Measurements from ENCODE around the gene NDUFA6. TPM values are rescaled to one million over a fixed set of nuclear protein-coding genes. Genes with fewer than 3 reads are reported as not detected.
A peak's percentile ranks its signal among the peaks of the same experiment; 100 is the strongest.

The NDUFA6 gene
- total RNA-seq, 1 donor from 2014 or later: 67.3 TPM

- Histone ChIP-seq H3K27me3 (ENCODE audit: control insufficient read depth, insufficient read depth, low read length) (no peaks in the 10 kb centered on the region), H3K36me3 (ENCODE audit: control insufficient read depth, insufficient read depth, low read length) (no peaks in the 10 kb centered on the region), H3K4me3 (ENCODE audit: low read depth, low read length) (no peak overlapping the region)
- TF ChIP-seq CTCF (IDR thresholded peaks at IDR 0.05; ENCODE audit: insufficient read depth, low read length, poor library complexity, severe bottlenecking): no peak
- DNase-seq (ENCODE audit: low read depth): no peak
Observed at GRCh38 chr22:42101199-42101598, 10.6 kb upstream of the NDUFA6 start.

- no peaks in the 10 kb centered on the region for H3K27me3 ChIP-seq (ENCODE audit: control insufficient read depth, insufficient read depth, low read length)
- DNase-seq (ENCODE audit: low read depth): no peak
- no peak for TF ChIP-seq CTCF (IDR thresholded peaks at IDR 0.05; ENCODE audit: insufficient read depth, low read length, poor library complexity, severe bottlenecking)
Observed at GRCh38 chr22:42091455-42091782, 847 bp upstream of the NDUFA6 start.

GRCh38 chr22:42086051-42086450 lies 4.5 kb downstream of the NDUFA6 start:
- Histone ChIP-seq H3K27me3 (ENCODE audit: control insufficient read depth, insufficient read depth, low read length) (no peaks in the 10 kb centered on the region), H3K4me3 (ENCODE audit: low read depth, low read length) (no peak overlapping the region), H3K36me3 (ENCODE audit: control insufficient read depth, insufficient read depth, low read length) (no peaks in the 10 kb centered on the region)
- no peak for DNase-seq (ENCODE audit: low read depth)
- no peak for TF ChIP-seq CTCF (IDR thresholded peaks at IDR 0.05; ENCODE audit: insufficient read depth, low read length, poor library complexity, severe bottlenecking)

More at GRCh38 chr22:42091455-42091782, 847 bp upstream of the NDUFA6 start:
- peak overlapping the region; percentile 56 for H3K4me3 ChIP-seq (ENCODE audit: low read depth, low read length)
- H3K36me3 ChIP-seq (ENCODE audit: control insufficient read depth, insufficient read depth, low read length): no peaks in the 10 kb centered on the region

GRCh38 chr22:42084874-42085273 lies 5.7 kb downstream of the NDUFA6 start:
- no peaks in the 10 kb centered on the region for H3K36me3 ChIP-seq (ENCODE audit: control insufficient read depth, insufficient read depth, low read length)
- H3K4me3 ChIP-seq (ENCODE audit: low read depth, low read length): no peak overlapping the region
- no peak for DNase-seq (ENCODE audit: low read depth)
- no peaks in the 10 kb centered on the region for H3K27me3 ChIP-seq (ENCODE audit: control insufficient read depth, insufficient read depth, low read length)
- no peak for TF ChIP-seq CTCF (IDR thresholded peaks at IDR 0.05; ENCODE audit: insufficient read depth, low read length, poor library complexity, severe bottlenecking)

GRCh38 chr22:42083119-42083518 lies 7.5 kb downstream of the NDUFA6 start:
- H3K27me3 ChIP-seq (ENCODE audit: control insufficient read depth, insufficient read depth, low read length): no peaks in the 10 kb centered on the region
- TF ChIP-seq CTCF (IDR thresholded peaks at IDR 0.05; ENCODE audit: insufficient read depth, low read length, poor library complexity, severe bottlenecking): no peak
- no peaks in the 10 kb centered on the region for H3K36me3 ChIP-seq (ENCODE audit: control insufficient read depth, insufficient read depth, low read length)
- no peak for DNase-seq (ENCODE audit: low read depth)
- no peak overlapping the region for H3K4me3 ChIP-seq (ENCODE audit: low read depth, low read length)

- DNase-seq (ENCODE audit: low read depth): no peak
- Histone ChIP-seq H3K27me3 (ENCODE audit: control insufficient read depth, insufficient read depth, low read length) (no peaks in the 10 kb centered on the region), H3K4me3 (ENCODE audit: low read depth, low read length) (peak overlapping the region; percentile 73), H3K36me3 (ENCODE audit: control insufficient read depth, insufficient read depth, low read length) (no peaks in the 10 kb centered on the region)
- TF ChIP-seq CTCF (IDR thresholded peaks at IDR 0.05; ENCODE audit: insufficient read depth, low read length, poor library complexity, severe bottlenecking): no peak
Observed at GRCh38 chr22:42080287-42080686, 10.3 kb downstream of the NDUFA6 start.

Data from kidney epithelial cell (primary cell).